ENCODE measurements around the gene KCNQ1.

The KCNQ1 gene

GRCh38 chr11:2868506-2869133, 423.8 kb downstream of the KCNQ1 start:
- DNase-seq (ENCODE audit: low read depth), result no peak

GRCh38 chr11:2869134-2869526, 424.3 kb downstream of the KCNQ1 start:
- DNase-seq (ENCODE audit: low read depth), result no peak

GRCh38 chr11:2869561-2870427, 425.0 kb downstream of the KCNQ1 start:
- no peak for DNase-seq (ENCODE audit: low read depth)

GRCh38 chr11:2870460-2870859, 425.7 kb downstream of the KCNQ1 start:
- DNase-seq (ENCODE audit: low read depth), result no peak

- DNase-seq (ENCODE audit: low read depth), result no peak
These were observed 426.3 kb downstream of the KCNQ1 start for GRCh38 chr11:2870969-2871680.

GRCh38 chr11:2874963-2875362, 430.2 kb downstream of the KCNQ1 start:
- no peak for DNase-seq (ENCODE audit: low read depth)

GRCh38 chr11:2877474-2877873, 432.7 kb downstream of the KCNQ1 start:
- no peak for DNase-seq (ENCODE audit: low read depth)

- no peak for DNase-seq (ENCODE audit: low read depth)
These were observed 434.0 kb downstream of the KCNQ1 start for GRCh38 chr11:2878782-2879181.

GRCh38 chr11:2880646-2881045, 435.8 kb downstream of the KCNQ1 start:
- no peak for DNase-seq (ENCODE audit: low read depth)

- DNase-seq (ENCODE audit: low read depth), result no peak
These were observed 436.5 kb downstream of the KCNQ1 start for GRCh38 chr11:2881076-2881980.

GRCh38 chr11:2881981-2882375, 437.2 kb downstream of the KCNQ1 start:
- no peak for DNase-seq (ENCODE audit: low read depth)

GRCh38 chr11:2882396-2883110, 437.7 kb downstream of the KCNQ1 start:
- no peak for DNase-seq (ENCODE audit: low read depth)

GRCh38 chr11:2883640-2883978, 438.8 kb downstream of the KCNQ1 start:
- DNase-seq (ENCODE audit: low read depth), result no peak

GRCh38 chr11:2883979-2884815, 439.4 kb downstream of the KCNQ1 start:
- no peak for DNase-seq (ENCODE audit: low read depth)

- DNase-seq (ENCODE audit: low read depth), result no peak
These were observed 440.3 kb downstream of the KCNQ1 start for GRCh38 chr11:2885017-2885677.

GRCh38 chr11:2885678-2886081, 440.9 kb downstream of the KCNQ1 start, which contains the start of gene CDKN1C:
CDKN1C (minus strand) TSS chr11:2885775; CDS start chr11:2885456, 319 bp downstream.
- DNase-seq (ENCODE audit: low read depth), result peak; percentile 72

- no peak for DNase-seq (ENCODE audit: low read depth)
These were observed 441.5 kb downstream of the KCNQ1 start for GRCh38 chr11:2886191-2886894.

GRCh38 chr11:2886936-2887335, 442.1 kb downstream of the KCNQ1 start:
- DNase-seq (ENCODE audit: low read depth), result no peak

Data from T-helper 22 cell (primary cell).